ENCODE results near the gene ABCF2. TPM values are rescaled to one million over a fixed set of nuclear protein-coding genes. Genes with fewer than 3 reads are reported as not detected.

Gene ABCF2
- polyA plus RNA-seq, 1 of the 3 experiments (the other 2 are of a cell fraction): 75.4 TPM

DNA sequence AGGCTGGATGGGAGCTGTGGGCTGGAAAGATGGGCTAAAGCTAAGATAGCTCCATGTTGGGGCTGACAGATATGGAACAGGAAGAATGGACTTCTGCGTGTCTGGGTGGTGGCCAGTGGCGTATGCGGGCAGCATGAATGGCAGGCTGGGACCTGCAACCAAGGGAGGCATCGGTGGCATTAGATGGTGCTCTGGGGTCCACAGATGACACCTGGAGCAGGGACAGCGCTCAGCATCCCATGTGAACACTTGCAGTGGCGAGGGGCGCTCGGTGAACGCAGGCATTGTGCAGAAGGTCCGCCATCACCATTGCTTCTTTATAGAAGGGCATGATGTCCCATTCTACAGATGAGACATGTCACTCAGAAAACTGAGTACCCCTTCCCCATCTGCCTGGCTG is 42.5 kb upstream of the ABCF2 start (continued):
- TF ChIP-seq, protein P1, sequence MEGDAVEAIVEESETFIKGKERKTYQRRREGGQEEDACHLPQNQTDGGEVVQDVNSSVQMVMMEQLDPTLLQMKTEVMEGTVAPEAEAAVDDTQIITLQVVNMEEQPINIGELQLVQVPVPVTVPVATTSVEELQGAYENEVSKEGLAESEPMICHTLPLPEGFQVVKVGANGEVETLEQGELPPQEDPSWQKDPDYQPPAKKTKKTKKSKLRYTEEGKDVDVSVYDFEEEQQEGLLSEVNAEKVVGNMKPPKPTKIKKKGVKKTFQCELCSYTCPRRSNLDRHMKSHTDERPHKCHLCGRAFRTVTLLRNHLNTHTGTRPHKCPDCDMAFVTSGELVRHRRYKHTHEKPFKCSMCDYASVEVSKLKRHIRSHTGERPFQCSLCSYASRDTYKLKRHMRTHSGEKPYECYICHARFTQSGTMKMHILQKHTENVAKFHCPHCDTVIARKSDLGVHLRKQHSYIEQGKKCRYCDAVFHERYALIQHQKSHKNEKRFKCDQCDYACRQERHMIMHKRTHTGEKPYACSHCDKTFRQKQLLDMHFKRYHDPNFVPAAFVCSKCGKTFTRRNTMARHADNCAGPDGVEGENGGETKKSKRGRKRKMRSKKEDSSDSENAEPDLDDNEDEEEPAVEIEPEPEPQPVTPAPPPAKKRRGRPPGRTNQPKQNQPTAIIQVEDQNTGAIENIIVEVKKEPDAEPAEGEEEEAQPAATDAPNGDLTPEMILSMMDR (IDR thresholded peaks at IDR 0.05): no peak
- TF ChIP-seq ELF1 (IDR thresholded peaks at IDR 0.05) (no peak), MEF2A (IDR thresholded peaks at IDR 0.05; ENCODE audit: borderline replicate concordance, low read depth) (no peak), EP300 (IDR thresholded peaks at IDR 0.05; ENCODE audit: borderline replicate concordance in 1 of 2, low read depth in 1 of 2, low read length in 1 of 2) (no peak), FOXJ3 (CRISPR knock-in tag; IDR thresholded peaks at IDR 0.05) (no peak), FOSL2 (IDR thresholded peaks at IDR 0.05; ENCODE audit: borderline replicate concordance, low read depth) (no peak), RXRA (IDR thresholded peaks at IDR 0.05; ENCODE audit: borderline replicate concordance, low read depth) (no peak), CHD2 (IDR thresholded peaks at IDR 0.05; ENCODE audit: low read length, partially characterized antibody) (no peak), GATA2 (CRISPR knock-in tag; IDR thresholded peaks at IDR 0.05) (no peak)
- TF ChIP-seq, protein P2, sequence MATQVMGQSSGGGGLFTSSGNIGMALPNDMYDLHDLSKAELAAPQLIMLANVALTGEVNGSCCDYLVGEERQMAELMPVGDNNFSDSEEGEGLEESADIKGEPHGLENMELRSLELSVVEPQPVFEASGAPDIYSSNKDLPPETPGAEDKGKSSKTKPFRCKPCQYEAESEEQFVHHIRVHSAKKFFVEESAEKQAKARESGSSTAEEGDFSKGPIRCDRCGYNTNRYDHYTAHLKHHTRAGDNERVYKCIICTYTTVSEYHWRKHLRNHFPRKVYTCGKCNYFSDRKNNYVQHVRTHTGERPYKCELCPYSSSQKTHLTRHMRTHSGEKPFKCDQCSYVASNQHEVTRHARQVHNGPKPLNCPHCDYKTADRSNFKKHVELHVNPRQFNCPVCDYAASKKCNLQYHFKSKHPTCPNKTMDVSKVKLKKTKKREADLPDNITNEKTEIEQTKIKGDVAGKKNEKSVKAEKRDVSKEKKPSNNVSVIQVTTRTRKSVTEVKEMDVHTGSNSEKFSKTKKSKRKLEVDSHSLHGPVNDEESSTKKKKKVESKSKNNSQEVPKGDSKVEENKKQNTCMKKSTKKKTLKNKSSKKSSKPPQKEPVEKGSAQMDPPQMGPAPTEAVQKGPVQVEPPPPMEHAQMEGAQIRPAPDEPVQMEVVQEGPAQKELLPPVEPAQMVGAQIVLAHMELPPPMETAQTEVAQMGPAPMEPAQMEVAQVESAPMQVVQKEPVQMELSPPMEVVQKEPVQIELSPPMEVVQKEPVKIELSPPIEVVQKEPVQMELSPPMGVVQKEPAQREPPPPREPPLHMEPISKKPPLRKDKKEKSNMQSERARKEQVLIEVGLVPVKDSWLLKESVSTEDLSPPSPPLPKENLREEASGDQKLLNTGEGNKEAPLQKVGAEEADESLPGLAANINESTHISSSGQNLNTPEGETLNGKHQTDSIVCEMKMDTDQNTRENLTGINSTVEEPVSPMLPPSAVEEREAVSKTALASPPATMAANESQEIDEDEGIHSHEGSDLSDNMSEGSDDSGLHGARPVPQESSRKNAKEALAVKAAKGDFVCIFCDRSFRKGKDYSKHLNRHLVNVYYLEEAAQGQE (IDR thresholded peaks at IDR 0.05; ENCODE audit: low read depth, low read length): no peak
- TF ChIP-seq, protein P3, sequence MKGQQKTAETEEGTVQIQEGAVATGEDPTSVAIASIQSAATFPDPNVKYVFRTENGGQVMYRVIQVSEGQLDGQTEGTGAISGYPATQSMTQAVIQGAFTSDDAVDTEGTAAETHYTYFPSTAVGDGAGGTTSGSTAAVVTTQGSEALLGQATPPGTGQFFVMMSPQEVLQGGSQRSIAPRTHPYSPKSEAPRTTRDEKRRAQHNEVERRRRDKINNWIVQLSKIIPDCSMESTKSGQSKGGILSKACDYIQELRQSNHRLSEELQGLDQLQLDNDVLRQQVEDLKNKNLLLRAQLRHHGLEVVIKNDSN (IDR thresholded peaks at IDR 0.05; ENCODE audit: borderline replicate concordance, low read depth): no peak

DNA sequence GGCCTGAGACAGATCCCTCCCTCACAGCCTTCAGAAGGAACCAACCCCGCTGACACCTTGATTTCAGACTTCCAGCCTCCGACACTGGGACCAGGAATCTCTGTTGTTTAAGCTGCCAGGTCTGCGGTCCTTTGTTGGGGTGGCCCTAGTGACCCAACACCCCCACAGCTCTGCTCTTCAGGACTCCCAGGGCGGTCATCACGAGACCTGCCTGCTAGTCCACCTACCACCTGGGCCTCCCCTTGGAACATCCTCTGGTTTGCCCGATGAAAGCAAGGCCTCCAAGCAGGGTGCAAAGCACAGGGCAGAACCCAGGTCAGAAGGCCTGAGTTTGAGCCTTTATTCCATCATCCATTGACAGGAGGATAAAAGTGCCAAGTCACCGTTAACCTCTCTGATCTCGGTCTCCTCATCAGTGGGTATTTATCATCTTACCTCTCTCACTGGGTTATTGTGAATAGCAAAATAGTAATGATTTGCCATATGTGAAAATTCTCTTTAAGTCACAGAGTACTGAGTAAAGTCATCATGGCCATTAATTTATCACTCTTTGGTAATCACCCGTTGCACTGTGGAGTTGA is 38.4 kb upstream of the ABCF2 start:
- H3K79me2 ChIP-seq (ENCODE audit: insufficient read depth): no peaks in the 10 kb centered on the region
- ChIA-PET CTCF (no interaction called here), POLR2A (no interaction called here)
- no peak overlapping the region for H2AFZ ChIP-seq (ENCODE audit: low read depth)
- no peak overlapping the region for H3K27ac ChIP-seq (ENCODE audit: low read depth in 2 of 2, low read length in 1 of 2)
- no peak for DNase-seq
- H3K27me3 ChIP-seq (ENCODE audit: insufficient read depth): no peaks in the 10 kb centered on the region
- H3K36me3 ChIP-seq (replicated peaks in 1 of 2; ENCODE audit: control insufficient read depth in 1 of 2, insufficient read depth in 2 of 2, low read length in 1 of 2): no peaks in the 10 kb centered on the region
- no peak overlapping the region for H3K4me2 ChIP-seq
- H3K9ac ChIP-seq: no peak overlapping the region
- H3K9me3 ChIP-seq: no peaks in the 10 kb centered on the region
- no peak overlapping the region for H3K4me3 ChIP-seq (ENCODE audit: low read depth in 2 of 2, low read length in 1 of 2)
- no peaks in the 10 kb centered on the region for H4K20me1 ChIP-seq (ENCODE audit: insufficient read depth)
- TF ChIP-seq NRF1 (IDR thresholded peaks at IDR 0.05; ENCODE audit: low read depth, low read length) (no peak), POLR2AphosphoS5 (IDR thresholded peaks at IDR 0.05; ENCODE audit: low read depth, low read length) (no peak), MEF2A (IDR thresholded peaks at IDR 0.05; ENCODE audit: borderline replicate concordance, low read depth) (no peak), EP300 (IDR thresholded peaks at IDR 0.05; ENCODE audit: borderline replicate concordance in 1 of 2, low read depth in 1 of 2, low read length in 1 of 2) (no peak), SIN3A (IDR thresholded peaks at IDR 0.05; ENCODE audit: borderline replicate concordance, low read depth, low read length) (no peak), GABPA (IDR thresholded peaks at IDR 0.05; ENCODE audit: low read depth) (no peak), GATA2 (CRISPR knock-in tag; IDR thresholded peaks at IDR 0.05) (no peak), NFIC (IDR thresholded peaks at IDR 0.05; ENCODE audit: borderline replicate concordance) (no peak), FOXJ3 (CRISPR knock-in tag; IDR thresholded peaks at IDR 0.05) (no peak)
- TF ChIP-seq, protein P4, sequence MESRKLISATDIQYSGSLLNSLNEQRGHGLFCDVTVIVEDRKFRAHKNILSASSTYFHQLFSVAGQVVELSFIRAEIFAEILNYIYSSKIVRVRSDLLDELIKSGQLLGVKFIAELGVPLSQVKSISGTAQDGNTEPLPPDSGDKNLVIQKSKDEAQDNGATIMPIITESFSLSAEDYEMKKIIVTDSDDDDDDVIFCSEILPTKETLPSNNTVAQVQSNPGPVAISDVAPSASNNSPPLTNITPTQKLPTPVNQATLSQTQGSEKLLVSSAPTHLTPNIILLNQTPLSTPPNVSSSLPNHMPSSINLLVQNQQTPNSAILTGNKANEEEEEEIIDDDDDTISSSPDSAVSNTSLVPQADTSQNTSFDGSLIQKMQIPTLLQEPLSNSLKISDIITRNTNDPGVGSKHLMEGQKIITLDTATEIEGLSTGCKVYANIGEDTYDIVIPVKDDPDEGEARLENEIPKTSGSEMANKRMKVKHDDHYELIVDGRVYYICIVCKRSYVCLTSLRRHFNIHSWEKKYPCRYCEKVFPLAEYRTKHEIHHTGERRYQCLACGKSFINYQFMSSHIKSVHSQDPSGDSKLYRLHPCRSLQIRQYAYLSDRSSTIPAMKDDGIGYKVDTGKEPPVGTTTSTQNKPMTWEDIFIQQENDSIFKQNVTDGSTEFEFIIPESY (IDR thresholded peaks at IDR 0.05; ENCODE audit: borderline replicate concordance, low read depth): no peak
- TF ChIP-seq, protein P5, sequence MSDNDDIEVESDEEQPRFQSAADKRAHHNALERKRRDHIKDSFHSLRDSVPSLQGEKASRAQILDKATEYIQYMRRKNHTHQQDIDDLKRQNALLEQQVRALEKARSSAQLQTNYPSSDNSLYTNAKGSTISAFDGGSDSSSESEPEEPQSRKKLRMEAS (IDR thresholded peaks at IDR 0.05; ENCODE audit: low read depth): no peak
- H3K4me1 ChIP-seq (ENCODE audit: control insufficient read depth in 1 of 2, insufficient read depth in 2 of 2, low read depth in 1 of 2, low read length in 1 of 2): peaks cover 0 to 14% of the 10 kb centered on the region in 2 experiments; a peak in 1 of 4 replicates
- H3K9me2 ChIP-seq: no peaks in the 10 kb centered on the region
- WGBS (ENCODE audit: low lambda C conversion rate): 84% methylated on average over 8 of the region's 9 CpGs
- H3F3A ChIP-seq (replicated peaks; ENCODE audit: insufficient read depth): no peaks in the 10 kb centered on the region

All from SK-N-SH (cell line).